ACC112 (cell line): Measurements from ENCODE around the gene GPR12.

Source experiments
- H2AFZ ChIP-seq: fragments of 200-600 bp; sonication (generic); one replicate; pipeline ENCODE4 v1.6.0; 2017; ENCODE audit warnings: antibody characterized with exemption, low read length; ENCODE audit not compliant: unreplicated experiment
- H3K27ac ChIP-seq: fragments of 200-600 bp; sonication (generic); 2 replicates; pipeline ENCODE4 v1.5.1; 2014; ENCODE audit warnings: low read depth, mild to moderate bottlenecking, antibody characterized with exemption, low read length, moderate library complexity
- H3K27me3 ChIP-seq: fragments of 200-600 bp; sonication (generic); 2 replicates; pipeline ENCODE4 v1.6.1; 2014; ENCODE audit warnings: mild to moderate bottlenecking, antibody characterized with exemption, low read length, moderate library complexity, mixed read lengths; ENCODE audit not compliant: insufficient read depth
- H3K36me3 ChIP-seq: fragments of 200-600 bp; sonication (generic); 2 replicates; pipeline ENCODE4 v1.6.1; 2016; ENCODE audit warnings: mild to moderate bottlenecking, antibody characterized with exemption, low read length, moderate library complexity, mixed read lengths; ENCODE audit not compliant: insufficient read depth
- H3K4me1 ChIP-seq: fragments of 200-600 bp; sonication (generic); one replicate; pipeline ENCODE4 v1.6.1; 2016; ENCODE audit warnings: low read length, mixed read lengths; ENCODE audit not compliant: insufficient read depth, unreplicated experiment, control insufficient read depth
- H3K4me3 ChIP-seq: fragments of 200-600 bp; sonication (generic); 2 replicates; pipeline ENCODE4 v1.5.1; 2014; ENCODE audit warnings: mild to moderate bottlenecking, low read depth, low read length
- H3K79me2 ChIP-seq: fragments of 200-600 bp; sonication (generic); one replicate; pipeline ENCODE4 v1.6.0; 2016; ENCODE audit warnings: low read length; ENCODE audit not compliant: control insufficient read depth, unreplicated experiment, insufficient read depth

GPR12 gene

GRCh38 chr13:26719356-26719945 lies 41.1 kb downstream of the GPR12 start:
- Histone ChIP-seq H3K36me3 (no peaks in the 10 kb centered on the region), H3K4me1 (no peaks in the 10 kb centered on the region), H2AFZ (no peak overlapping the region), H3K79me2 (no peaks in the 10 kb centered on the region), H3K4me3 (no peak overlapping the region), H3K27ac (no peak overlapping the region), H3K27me3 (peaks cover 42% of the 10 kb centered on the region)

- H3K4me1 ChIP-seq, result no peaks in the 10 kb centered on the region
- H3K27ac ChIP-seq, result no peak overlapping the region
- no peaks in the 10 kb centered on the region for H3K79me2 ChIP-seq
- H3K27me3 ChIP-seq, result peaks cover 42% of the 10 kb centered on the region
- H3K4me3 ChIP-seq, result no peak overlapping the region
- no peaks in the 10 kb centered on the region for H3K36me3 ChIP-seq
- no peak overlapping the region for H2AFZ ChIP-seq
These were observed 41.7 kb downstream of the GPR12 start for GRCh38 chr13:26718872-26719271.

- no peak overlapping the region for H3K4me3 ChIP-seq
- peaks cover 42% of the 10 kb centered on the region for H3K27me3 ChIP-seq
- no peak overlapping the region for H2AFZ ChIP-seq
- H3K4me1 ChIP-seq, result no peaks in the 10 kb centered on the region
- H3K79me2 ChIP-seq, result no peaks in the 10 kb centered on the region
- no peaks in the 10 kb centered on the region for H3K36me3 ChIP-seq
- H3K27ac ChIP-seq, result no peak overlapping the region
These were observed 42.4 kb downstream of the GPR12 start for GRCh38 chr13:26718146-26718545.

GRCh38 chr13:26716984-26717383 lies 43.6 kb downstream of the GPR12 start:
- H3K4me1 ChIP-seq, result no peaks in the 10 kb centered on the region

GRCh38 chr13:26713341-26713740 lies 47.2 kb downstream of the GPR12 start:
- Histone ChIP-seq H3K79me2 (no peaks in the 10 kb centered on the region), H2AFZ (no peak overlapping the region), H3K36me3 (no peaks in the 10 kb centered on the region), H3K27me3 (peaks cover 28% of the 10 kb centered on the region), H3K4me3 (no peak overlapping the region), H3K27ac (no peak overlapping the region), H3K4me1 (no peaks in the 10 kb centered on the region)

More at GRCh38 chr13:26716984-26717383, 43.6 kb downstream of the GPR12 start:
- no peak overlapping the region for H3K4me3 ChIP-seq
- peaks cover 39% of the 10 kb centered on the region for H3K27me3 ChIP-seq
- H3K27ac ChIP-seq, result no peak overlapping the region
- H2AFZ ChIP-seq, result no peak overlapping the region
- no peaks in the 10 kb centered on the region for H3K79me2 ChIP-seq
- H3K36me3 ChIP-seq, result no peaks in the 10 kb centered on the region

GRCh38 chr13:26711211-26711610 lies 49.4 kb downstream of the GPR12 start:
- no peak overlapping the region for H3K4me3 ChIP-seq
- H3K27ac ChIP-seq, result no peak overlapping the region
- no peaks in the 10 kb centered on the region for H3K36me3 ChIP-seq
- H3K79me2 ChIP-seq, result no peaks in the 10 kb centered on the region
- no peaks in the 10 kb centered on the region for H3K4me1 ChIP-seq
- H3K27me3 ChIP-seq, result peaks cover 25% of the 10 kb centered on the region
- no peak overlapping the region for H2AFZ ChIP-seq

GRCh38 chr13:26710166-26710565 lies 50.4 kb downstream of the GPR12 start:
- no peaks in the 10 kb centered on the region for H3K36me3 ChIP-seq
- no peak overlapping the region for H2AFZ ChIP-seq
- H3K27ac ChIP-seq, result no peak overlapping the region
- no peaks in the 10 kb centered on the region for H3K4me1 ChIP-seq
- H3K4me3 ChIP-seq, result no peak overlapping the region
- H3K27me3 ChIP-seq, result peaks cover 25% of the 10 kb centered on the region
- no peaks in the 10 kb centered on the region for H3K79me2 ChIP-seq

- Histone ChIP-seq H3K79me2 (no peaks in the 10 kb centered on the region), H3K27me3 (peaks cover 25% of the 10 kb centered on the region)
These were observed 51.1 kb downstream of the GPR12 start for GRCh38 chr13:26709461-26709860.

GRCh38 chr13:26708007-26708297 lies 52.6 kb downstream of the GPR12 start:
- no peaks in the 10 kb centered on the region for H3K79me2 ChIP-seq
- no peak overlapping the region for H3K4me3 ChIP-seq
- no peak overlapping the region for H3K27ac ChIP-seq
- H2AFZ ChIP-seq, result no peak overlapping the region
- H3K36me3 ChIP-seq, result no peaks in the 10 kb centered on the region
- H3K4me1 ChIP-seq, result no peaks in the 10 kb centered on the region
- H3K27me3 ChIP-seq, result peaks cover 23% of the 10 kb centered on the region

More at GRCh38 chr13:26709461-26709860, 51.1 kb downstream of the GPR12 start:
- Histone ChIP-seq H2AFZ (no peak overlapping the region), H3K27ac (no peak overlapping the region), H3K36me3 (no peaks in the 10 kb centered on the region), H3K4me1 (no peaks in the 10 kb centered on the region), H3K4me3 (no peak overlapping the region)

- no peak overlapping the region for H2AFZ ChIP-seq
- no peaks in the 10 kb centered on the region for H3K36me3 ChIP-seq
- H3K4me3 ChIP-seq, result no peak overlapping the region
- peaks cover 18% of the 10 kb centered on the region for H3K27me3 ChIP-seq
- no peaks in the 10 kb centered on the region for H3K79me2 ChIP-seq
- H3K27ac ChIP-seq, result no peak overlapping the region
- no peaks in the 10 kb centered on the region for H3K4me1 ChIP-seq
These were observed 53.2 kb downstream of the GPR12 start for GRCh38 chr13:26707122-26708006.

GRCh38 chr13:26706381-26706780 lies 54.2 kb downstream of the GPR12 start:
- no peak overlapping the region for H2AFZ ChIP-seq
- peaks cover 16% of the 10 kb centered on the region for H3K27me3 ChIP-seq
- no peak overlapping the region for H3K4me3 ChIP-seq
- H3K36me3 ChIP-seq, result no peaks in the 10 kb centered on the region
- no peaks in the 10 kb centered on the region for H3K79me2 ChIP-seq
- no peaks in the 10 kb centered on the region for H3K4me1 ChIP-seq
- no peak overlapping the region for H3K27ac ChIP-seq
